HG02588 (cell line): ENCODE data around the gene KRTAP29-1.
"Not testable (repeated sequence)": the region's sequence is repeated elsewhere in the genome, so short reads cannot be mapped to it uniquely, and the experiment has no call there.

Source experiments
- ATAC-seq: cut with Tn5 transposase; IDR thresholded peaks from one replicate; pipeline ENCODE4 v1.9.1; 2021; ENCODE audit warnings: mild to moderate bottlenecking, moderate library complexity; ENCODE audit not compliant: unreplicated experiment

KRTAP29-1 gene

DNA sequence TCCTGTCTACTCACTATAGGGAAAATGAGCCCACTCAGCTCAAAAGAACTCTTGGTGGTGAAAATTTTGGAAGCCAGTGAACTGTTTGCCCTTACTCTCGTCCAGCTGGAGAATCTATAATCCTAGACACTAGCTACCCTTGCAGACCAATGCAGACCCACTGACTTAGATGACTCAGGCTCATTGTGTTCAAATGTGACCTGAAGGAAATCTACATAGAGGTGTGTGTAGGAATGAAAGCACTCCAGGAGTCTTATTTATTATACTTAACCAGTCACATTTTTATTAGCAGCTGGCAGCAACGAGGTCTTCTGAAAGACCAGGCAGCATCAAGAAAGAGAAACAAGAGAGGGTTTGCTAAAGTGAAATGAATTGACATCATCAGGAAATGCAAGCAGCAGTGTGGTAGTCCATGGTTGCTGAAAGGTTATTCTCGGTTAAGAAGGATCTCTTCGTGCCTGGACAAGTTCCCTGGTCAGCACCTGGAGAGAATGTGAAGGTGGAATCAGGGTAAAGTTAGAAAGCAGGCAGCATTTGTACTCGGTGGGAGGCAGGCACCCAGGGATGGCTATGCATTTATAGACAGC, 1.4 kb downstream of the KRTAP29-1 start:
- ATAC-seq = no peak

DNA sequence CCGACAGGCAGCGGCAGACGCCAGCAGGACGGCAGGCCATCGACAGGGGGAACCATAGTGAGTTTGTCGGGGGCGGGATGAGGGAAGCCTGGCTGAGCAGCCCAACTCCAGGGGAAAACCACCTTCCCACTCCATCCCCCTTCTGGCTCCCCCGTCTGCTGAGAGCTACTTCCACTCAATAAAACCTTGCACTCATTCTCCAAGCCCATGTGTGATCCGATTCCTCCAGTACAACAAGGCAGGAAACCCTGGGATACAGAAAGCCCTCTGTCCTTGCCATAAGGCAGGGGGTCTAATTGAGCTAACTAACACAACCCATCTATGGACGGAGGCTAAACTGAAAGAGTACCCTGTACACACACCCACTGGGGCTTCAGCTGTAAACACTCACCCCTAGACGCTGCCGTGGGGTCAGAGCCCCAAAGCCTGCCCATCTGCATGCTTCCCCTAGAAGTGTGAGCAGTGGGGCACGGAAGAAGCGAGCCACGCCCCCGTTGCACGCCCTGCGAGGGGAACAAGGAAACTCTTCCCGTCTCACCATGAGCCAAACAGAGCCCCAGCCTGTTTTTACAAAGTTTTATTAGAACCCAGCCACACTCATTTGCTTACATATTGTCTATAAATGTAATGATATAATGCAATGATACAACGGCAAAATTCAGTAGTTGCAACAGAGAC, 4.1 kb downstream of the KRTAP29-1 start:
- ATAC-seq = no peak

DNA sequence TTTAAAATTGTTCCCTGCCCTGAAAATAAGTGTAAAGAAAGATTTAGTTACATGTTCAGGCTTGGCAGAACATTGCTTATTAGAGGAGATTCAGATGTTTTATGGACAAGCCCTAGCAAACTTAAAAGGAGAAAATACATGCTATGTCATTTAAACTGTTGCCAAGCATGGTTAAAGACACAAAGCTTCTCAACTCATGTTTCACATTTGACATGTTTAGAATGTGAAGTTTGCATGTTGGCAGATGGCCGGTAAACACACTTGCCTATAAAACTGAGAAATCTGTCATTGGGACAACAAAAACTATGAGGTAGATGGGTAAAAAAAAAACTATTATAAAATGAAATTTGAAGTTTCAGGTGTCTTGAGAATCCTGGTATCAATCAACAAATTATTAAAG, 5.8 kb downstream of the KRTAP29-1 start:
- ATAC-seq = no peak

- no peak for ATAC-seq
Measured at GRCh38 chr17:41294016-41294415, 8.6 kb downstream of the KRTAP29-1 start.

- no peak for ATAC-seq
Measured at GRCh38 chr17:41287050-41287449, 15.6 kb downstream of the KRTAP29-1 start.

DNA sequence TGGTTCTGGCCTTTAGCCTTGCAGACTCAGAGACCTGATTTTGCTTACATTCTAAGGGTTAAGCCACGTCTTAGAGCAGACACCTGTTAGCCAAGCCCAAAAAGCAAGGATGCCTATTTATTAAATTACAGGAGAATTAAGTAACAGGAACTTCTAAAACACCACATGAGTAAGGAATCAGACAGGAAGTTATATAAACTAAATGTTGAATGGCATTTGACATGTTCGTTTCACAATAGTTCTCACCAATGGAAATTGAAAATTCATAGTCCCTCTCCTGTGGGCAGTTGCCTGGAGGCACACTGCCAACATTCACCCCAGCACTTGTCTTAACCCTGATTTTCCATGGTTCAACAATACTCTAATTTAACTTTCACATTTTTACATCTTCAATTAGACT, 18.1 kb downstream of the KRTAP29-1 start:
- no peak for ATAC-seq

GRCh38 chr17:41284043-41284442, 18.6 kb downstream of the KRTAP29-1 start:
- ATAC-seq = no peak

DNA sequence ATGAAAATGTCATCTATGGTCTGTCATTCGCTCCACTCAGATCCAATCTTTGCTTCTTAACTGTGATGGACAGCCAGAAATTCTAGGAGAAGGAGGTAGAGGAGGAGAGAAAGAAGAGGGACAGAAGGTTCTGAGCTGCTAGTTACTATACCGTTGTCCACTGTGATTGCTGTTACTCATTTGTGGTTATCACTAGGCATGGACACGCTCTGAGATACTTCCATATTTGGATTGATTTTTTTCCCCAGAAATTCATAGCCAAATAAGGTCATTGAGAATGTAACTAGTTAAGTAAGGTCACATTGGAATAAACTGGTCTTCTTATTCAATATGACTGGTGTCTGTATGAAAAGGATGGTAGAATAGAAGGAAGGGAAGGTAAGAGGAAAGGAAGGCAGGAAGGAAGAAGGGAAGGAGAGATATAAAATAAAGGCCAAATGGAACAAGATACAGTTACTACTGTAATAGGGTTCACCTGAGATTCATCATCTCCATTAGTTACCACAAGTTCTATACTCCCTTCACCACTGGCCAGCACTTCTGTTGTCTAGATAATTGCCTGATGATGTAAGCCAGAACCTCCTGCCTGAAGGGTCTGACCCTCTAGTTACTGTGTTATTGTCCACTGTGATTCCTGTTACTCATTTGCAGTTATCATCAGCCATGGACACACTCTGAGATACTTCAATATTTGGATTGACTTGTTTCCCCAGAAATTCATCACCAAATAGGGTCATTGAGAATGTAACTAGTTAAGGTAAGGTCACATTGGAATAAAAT, 24.3 kb downstream of the KRTAP29-1 start:
- ATAC-seq = no peak

DNA sequence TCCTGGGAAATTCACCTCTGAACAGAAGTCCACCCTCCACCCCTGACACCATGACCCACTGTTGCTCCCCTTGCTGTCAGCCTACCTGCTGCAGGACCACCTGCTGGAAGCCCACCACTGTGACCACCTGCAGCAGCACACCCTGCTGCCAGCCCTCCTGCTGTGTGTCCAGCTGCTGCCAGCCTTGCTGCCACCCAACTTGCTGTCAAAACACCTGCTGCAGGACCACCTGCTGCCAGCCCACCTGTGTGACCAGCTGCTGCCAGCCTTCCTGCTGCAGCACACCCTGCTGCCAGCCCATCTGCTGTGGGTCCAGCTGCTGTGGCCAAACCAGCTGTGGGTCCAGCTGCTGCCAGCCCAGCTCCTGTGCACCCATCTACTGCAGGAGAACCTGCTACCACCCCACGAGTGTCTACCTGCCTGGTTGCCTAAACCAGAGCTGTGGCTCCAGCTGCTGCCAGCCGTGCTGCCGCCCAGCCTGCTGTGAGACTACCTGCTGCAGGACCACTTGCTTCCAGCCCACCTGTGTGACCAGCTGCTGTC, 26.9 kb downstream of the KRTAP29-1 start, which contains the start of gene KRTAP9-7:
TSS of gene KRTAP9-7 (plus strand) at position 51 of the 543 bp plus-strand sequence. CDS start at position 51, 0 bp downstream.
- not testable (repeated sequence) for ATAC-seq

DNA sequence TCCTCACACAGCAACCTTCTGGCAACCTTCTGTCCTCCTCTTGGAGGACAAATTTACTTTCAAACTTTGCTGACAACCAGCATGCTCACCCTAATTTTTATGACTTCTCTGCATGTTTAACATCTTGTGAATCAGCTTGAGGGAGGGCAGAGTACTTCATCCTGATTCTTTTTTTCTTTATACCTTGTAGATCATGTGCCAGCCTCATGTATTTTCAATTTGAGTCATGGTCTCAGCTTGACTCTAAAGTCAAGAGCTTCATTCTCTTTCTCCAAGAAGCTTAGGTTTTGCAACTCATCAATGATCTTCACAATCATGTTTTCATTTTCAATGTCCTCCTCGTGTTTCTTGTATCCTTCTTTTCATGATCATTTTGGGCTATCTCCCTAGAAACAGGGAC, 30.8 kb downstream of the KRTAP29-1 start:
- ATAC-seq = no peak

GRCh38 chr17:41271323-41271722, 31.3 kb downstream of the KRTAP29-1 start:
- ATAC-seq = not testable (repeated sequence)

DNA sequence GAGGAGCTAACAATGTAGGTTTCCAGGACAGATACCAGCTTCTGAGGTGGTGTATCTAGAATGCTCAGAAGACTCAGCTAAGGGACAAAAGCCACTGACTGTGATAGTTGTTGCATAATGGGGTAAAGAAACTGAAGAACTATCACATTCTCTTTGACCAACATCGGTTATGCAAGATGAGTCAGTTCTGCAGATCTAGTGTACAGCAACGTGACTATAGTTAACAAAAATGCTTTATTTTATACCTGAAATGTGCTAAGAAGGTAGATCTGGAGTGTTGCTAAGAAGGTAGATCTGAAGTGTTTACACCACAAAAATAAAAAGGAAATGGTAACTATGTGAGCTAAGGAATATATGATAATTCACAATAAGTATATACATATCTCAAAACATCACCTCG, 34.9 kb downstream of the KRTAP29-1 start:
- no peak for ATAC-seq

DNA sequence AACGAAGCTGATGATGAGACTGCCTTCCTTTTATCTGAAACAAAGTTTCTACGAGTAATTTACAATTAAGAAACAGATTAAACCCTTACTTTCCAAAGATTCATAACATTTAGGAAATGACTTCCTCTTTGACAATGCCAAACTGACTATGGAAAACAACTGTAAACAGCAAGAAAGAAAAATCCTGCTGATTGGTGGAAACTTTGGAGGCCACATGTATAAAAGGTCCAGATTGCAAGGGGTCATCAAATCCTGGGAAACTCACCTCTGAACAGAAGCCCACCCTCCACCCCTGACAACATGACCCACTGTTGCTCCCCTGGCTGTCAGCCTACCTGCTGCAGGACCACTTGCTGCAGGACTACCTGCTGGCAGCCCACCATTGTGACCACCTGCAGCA, 37.6 kb downstream of the KRTAP29-1 start, which contains the start of gene KRTAP9-6:
TSS of gene KRTAP9-6 (plus strand) at position 301 of the 400 bp plus-strand sequence. CDS start at position 301, 0 bp downstream.
- ATAC-seq = no peak

DNA sequence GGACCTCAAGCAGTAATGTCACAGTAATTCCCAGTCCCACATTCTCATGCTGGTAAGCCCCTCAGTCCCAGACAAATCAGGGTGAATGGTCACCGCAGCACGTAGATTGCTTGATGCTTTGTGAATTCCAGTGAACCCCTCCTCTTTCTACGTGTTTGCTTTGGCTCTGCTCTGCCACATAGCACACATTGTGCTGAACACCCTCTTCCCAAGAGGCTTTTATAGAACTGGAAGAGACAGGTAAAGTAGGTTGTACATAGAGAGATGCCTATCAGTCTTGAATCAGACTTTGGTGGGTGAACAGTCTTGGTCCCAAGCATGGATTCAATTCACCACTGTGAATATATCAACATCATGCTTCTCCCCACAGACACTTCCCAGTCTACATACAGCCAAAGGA, 38.1 kb downstream of the KRTAP29-1 start:
- no peak for ATAC-seq

GRCh38 chr17:41263212-41263611, 39.4 kb downstream of the KRTAP29-1 start:
- no peak for ATAC-seq

GRCh38 chr17:41258406-41258805, 44.2 kb downstream of the KRTAP29-1 start:
- ATAC-seq = no peak

DNA sequence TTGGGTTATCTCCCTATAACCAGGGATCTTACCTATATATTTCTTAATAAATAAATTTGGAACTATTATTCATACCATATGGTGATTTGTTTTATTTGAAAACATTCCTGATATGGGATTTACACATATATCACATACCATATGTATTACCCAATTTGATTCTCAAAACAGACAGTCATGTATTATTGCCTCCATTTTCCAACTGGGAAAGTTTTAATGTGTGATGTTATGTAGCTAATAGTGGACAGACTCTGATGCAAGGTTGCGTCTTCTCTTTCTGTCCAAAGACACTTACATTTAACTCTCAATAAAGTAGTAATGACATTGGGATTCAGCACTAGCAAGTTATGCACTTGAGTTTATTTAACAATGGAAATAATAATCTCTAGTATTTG, 46.4 kb downstream of the KRTAP29-1 start:
- no peak for ATAC-seq

- not testable (repeated sequence) for ATAC-seq
Measured at GRCh38 chr17:41255381-41256290, 47.0 kb downstream of the KRTAP29-1 start, which contains the start of gene KRTAP9-9. TSS of gene KRTAP9-9 (plus strand) at chr17:41255384.

DNA sequence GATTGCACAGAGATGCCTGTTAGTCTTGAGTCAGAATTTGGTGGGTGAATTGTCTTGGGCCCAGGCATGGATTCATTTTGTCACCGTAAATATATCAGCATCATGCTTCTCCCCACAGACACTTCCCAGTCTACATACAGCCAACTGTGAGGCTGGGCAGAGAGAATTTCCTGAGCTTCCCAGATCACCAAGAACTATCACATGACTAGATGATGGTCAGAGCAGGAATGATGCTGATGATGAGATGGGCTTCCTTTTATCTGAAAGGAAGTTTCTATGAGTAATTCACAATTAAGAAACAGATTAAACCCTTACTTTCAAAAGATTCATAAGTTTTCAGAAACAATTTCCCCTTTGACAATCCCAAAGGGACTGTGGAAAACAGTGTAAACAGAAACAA, 47.8 kb downstream of the KRTAP29-1 start:
- ATAC-seq = no peak
